NCI-H1105 treated with DMSO at 0.1 percent for 48 hours (cell line): ENCODE data around the gene C2orf42.
"Not testable (repeated sequence)": the region's sequence is repeated elsewhere in the genome, so short reads cannot be mapped to it uniquely, and the experiment has no call there.

Experiments used
- DNase-seq: peaks from one replicate; lab custom pipeline; 2025; lab: John Stamatoyannopoulos, UW

C2orf42 gene

DNA sequence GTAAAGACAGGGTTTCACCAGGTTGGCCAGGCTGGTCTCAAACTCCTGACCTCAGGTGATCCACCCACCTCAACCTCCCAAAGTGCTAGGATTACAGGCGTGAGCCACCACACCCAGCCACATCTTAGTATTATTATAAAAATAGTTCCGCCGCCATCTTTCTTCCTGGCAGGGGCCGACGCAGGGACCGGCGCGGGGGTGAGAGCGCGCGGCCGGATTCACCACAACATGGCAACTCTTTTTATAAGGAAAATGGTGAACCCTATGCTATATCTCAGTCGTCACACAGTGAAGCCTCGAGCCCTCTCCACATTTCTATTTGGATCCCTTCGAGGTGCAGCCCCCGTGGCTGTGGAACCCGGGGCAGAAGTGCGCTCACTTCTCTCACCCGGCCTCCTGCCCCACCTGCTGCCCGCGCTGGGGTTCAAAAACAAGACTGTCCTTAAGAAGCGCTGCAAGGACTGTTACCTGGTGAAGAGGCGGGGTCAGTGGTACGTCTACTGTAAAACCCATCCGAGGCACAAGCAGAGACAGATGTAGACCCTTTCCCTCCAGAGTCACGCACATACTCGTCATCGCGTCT, 88.4 kb downstream of the C2orf42 start:
- not testable (repeated sequence) for DNase-seq

DNA sequence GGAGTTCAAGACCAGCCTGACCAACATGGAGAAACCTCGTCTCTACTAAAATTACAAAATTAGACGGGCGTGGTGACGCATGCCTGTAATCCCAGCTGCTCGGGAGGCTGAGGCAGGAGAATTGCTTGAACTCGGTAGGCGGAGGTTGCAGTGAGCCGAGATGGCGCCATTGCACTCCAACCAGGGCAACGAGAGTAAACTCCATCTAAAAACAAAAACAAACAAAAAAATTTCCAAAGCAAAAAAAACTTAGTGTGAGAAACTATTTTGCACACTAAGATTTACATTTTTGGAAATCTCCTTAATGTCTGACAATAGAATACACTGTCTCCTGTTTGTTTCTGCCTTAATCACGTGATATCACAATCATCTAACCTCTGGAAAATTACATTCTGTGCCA, 89.1 kb downstream of the C2orf42 start:
- DNase-seq: not testable (repeated sequence)

DNA sequence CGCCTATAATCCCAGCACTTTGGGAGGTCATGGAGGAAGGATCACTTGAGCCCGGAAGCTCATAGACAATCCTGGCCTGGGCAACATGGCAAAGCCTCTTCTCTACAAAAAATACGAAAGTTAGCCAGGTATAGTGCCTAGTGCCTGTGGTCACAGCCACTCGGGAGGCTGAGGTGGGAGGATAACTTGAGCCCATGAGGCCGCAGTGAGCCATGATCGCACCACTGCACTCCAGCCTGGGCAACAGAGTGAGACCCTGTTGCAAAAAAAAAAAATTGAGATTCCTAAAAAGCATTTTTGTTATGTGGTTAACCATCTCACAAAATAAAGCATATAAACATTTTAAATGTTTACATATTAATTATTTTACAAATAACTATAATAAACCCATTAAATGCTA, 89.6 kb downstream of the C2orf42 start:
- DNase-seq: no peak
